Measurements from ENCODE around the gene MVP.

MVP gene

DNA sequence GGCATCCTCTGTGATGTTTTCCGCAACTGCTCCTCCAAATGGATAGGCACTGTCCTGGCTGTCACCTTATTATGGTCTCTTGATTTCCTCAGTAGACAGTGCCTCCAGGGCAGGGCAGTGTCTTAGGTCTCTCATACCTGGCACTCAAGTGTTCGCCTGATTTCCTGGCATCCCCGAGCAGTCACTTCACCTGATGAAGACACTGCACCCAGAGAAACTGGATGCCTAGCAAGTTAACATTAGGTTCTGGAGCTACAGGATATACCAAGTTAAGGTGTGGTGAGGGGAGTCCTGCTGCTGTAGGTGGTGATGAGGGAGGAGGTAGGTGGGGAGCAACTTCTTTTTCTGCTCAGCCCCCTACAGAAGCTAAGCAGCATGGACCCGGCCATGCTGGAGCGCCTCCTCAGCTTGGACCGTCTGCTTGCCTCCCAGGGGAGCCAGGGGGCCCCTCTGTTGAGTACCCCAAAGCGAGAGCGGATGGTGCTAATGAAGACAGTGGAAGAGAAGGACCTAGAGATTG is 17.8 kb upstream of the MVP start:
- H3K9ac ChIP-seq (ENCODE audit: low read length): no peak overlapping the region
- no peak overlapping the region for H3K4me2 ChIP-seq (ENCODE audit: low read length)
- H3K27ac ChIP-seq (ENCODE audit: low read length): no peak overlapping the region
- no peaks in the 10 kb centered on the region for H3K9me3 ChIP-seq (ENCODE audit: insufficient read depth, low read length)
- H3K4me3 ChIP-seq (ENCODE audit: low read length): no peak overlapping the region
- TF ChIP-seq, protein P1, sequence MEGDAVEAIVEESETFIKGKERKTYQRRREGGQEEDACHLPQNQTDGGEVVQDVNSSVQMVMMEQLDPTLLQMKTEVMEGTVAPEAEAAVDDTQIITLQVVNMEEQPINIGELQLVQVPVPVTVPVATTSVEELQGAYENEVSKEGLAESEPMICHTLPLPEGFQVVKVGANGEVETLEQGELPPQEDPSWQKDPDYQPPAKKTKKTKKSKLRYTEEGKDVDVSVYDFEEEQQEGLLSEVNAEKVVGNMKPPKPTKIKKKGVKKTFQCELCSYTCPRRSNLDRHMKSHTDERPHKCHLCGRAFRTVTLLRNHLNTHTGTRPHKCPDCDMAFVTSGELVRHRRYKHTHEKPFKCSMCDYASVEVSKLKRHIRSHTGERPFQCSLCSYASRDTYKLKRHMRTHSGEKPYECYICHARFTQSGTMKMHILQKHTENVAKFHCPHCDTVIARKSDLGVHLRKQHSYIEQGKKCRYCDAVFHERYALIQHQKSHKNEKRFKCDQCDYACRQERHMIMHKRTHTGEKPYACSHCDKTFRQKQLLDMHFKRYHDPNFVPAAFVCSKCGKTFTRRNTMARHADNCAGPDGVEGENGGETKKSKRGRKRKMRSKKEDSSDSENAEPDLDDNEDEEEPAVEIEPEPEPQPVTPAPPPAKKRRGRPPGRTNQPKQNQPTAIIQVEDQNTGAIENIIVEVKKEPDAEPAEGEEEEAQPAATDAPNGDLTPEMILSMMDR (IDR thresholded peaks at IDR 0.05; ENCODE audit: low read depth, low read length): no peak
- no peak for TF ChIP-seq EZH2phosphoT487 (IDR thresholded peaks at IDR 0.05; ENCODE audit: low read depth)
- H3K36me3 ChIP-seq (replicated peaks; ENCODE audit: low read depth, low read length): peaks cover 56% of the 10 kb centered on the region
- peaks cover 10% of the 10 kb centered on the region for H3K79me2 ChIP-seq (ENCODE audit: low read length)
- no peaks in the 10 kb centered on the region for H3K27me3 ChIP-seq (ENCODE audit: low read depth, low read length)
- no peak overlapping the region for H2AFZ ChIP-seq (ENCODE audit: low read depth, low read length)
- H3K4me1 ChIP-seq (ENCODE audit: low read length): peaks cover 22% of the 10 kb centered on the region
- no peaks in the 10 kb centered on the region for H4K20me1 ChIP-seq (ENCODE audit: insufficient read depth, low read length)

DNA sequence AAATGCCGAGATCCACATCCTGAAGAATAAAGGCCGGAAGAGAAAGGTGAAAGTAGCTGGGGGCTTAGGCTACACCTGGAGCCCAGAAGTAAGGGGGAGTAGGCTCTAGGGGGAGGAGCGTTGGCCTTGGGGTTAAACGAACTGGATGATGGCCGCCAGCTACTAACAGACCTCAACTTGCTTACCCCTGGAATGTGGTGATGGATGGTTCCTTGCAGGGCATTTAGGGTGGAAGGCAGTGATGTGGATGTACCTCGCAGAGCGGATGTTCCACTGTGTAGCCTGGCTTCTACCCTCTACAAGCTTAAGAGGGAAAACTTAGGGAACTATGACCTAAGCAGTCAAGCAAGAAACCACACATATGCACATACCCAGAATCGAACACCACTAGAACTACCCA is 16.2 kb upstream of the MVP start:
- Histone ChIP-seq H3K9ac (ENCODE audit: low read length) (0 out of 2 replicates have a peak overlapping the region, but pooled peaks have one; percentile 82), H3K9me3 (ENCODE audit: insufficient read depth, low read length) (no peaks in the 10 kb centered on the region), H3K27me3 (ENCODE audit: low read depth, low read length) (no peaks in the 10 kb centered on the region), H3K27ac (ENCODE audit: low read length) (peak overlapping the region; percentile 72), H3K4me1 (ENCODE audit: low read length) (peaks cover 37% of the 10 kb centered on the region), H2AFZ (ENCODE audit: low read depth, low read length) (no peak overlapping the region), H3K4me3 (ENCODE audit: low read length) (peak overlapping the region; percentile 81; the same call in 1 of the 2 replicates), H4K20me1 (ENCODE audit: insufficient read depth, low read length) (peaks cover 11% of the 10 kb centered on the region), H3K4me2 (ENCODE audit: low read length) (peak overlapping the region; percentile 71), H3K79me2 (ENCODE audit: low read length) (peaks cover 26% of the 10 kb centered on the region), H3K36me3 (replicated peaks; ENCODE audit: low read depth, low read length) (peaks cover 58% of the 10 kb centered on the region)
- TF ChIP-seq EZH2phosphoT487 (IDR thresholded peaks at IDR 0.05; ENCODE audit: low read depth): no peak
- TF ChIP-seq, protein P1 (IDR thresholded peaks at IDR 0.05; ENCODE audit: low read depth, low read length): no peak

DNA sequence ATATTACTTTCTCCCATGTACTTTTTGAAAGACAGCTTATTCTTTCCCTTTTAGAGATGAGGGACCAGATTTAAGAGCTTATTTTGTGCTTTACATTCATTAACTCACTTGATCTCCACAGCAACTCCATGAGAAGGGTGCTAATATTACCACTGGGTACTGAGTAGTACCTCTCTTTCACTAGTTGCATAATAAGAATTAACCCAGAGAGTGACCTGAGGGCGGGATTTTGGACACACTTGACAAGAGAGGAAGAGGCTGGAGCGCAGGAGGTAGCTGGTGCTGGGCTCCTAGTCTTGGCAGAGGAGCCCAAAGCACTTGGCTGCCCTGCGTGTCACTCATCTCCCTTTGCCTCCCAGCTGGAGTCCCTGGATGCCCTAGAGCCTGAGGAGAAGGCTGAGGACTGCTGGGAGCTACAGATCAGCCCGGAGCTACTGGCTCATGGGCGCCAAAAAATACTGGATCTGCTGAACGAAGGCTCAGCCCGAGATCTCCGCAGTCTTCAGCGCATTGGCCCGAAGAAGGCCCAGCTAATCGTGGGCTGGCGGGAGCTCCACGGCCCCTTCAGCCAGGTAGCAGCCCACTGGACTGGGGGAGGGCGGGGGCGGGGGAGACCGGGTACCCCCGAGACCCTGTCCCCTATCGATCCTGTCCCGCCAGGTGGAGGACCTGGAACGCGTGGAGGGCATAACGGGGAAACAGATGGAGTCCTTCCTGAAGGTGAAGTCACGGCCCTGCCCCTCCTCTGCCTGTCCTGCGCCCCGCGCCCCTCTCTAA is 15.6 kb upstream of the MVP start:
- peaks cover 43% of the 10 kb centered on the region for H3K4me1 ChIP-seq (ENCODE audit: low read length)
- H3K79me2 ChIP-seq (ENCODE audit: low read length): peaks cover 28% of the 10 kb centered on the region
- H3K9me3 ChIP-seq (ENCODE audit: insufficient read depth, low read length): no peaks in the 10 kb centered on the region
- H4K20me1 ChIP-seq (ENCODE audit: insufficient read depth, low read length): peaks cover 16% of the 10 kb centered on the region
- H3K4me2 ChIP-seq (ENCODE audit: low read length): peak overlapping the region; percentile 71
- H3K27me3 ChIP-seq (ENCODE audit: low read depth, low read length): no peaks in the 10 kb centered on the region
- H3K36me3 ChIP-seq (replicated peaks; ENCODE audit: low read depth, low read length): peaks cover 57% of the 10 kb centered on the region
- TF ChIP-seq, protein P1 (IDR thresholded peaks at IDR 0.05; ENCODE audit: low read depth, low read length): no peak
- no peak for TF ChIP-seq EZH2phosphoT487 (IDR thresholded peaks at IDR 0.05; ENCODE audit: low read depth)
- H3K27ac ChIP-seq (ENCODE audit: low read length): peak overlapping the region; percentile 72
- peak overlapping the region; percentile 82 for H3K9ac ChIP-seq (ENCODE audit: low read length)
- peak overlapping the region; percentile 81 for H3K4me3 ChIP-seq (ENCODE audit: low read length)
- H2AFZ ChIP-seq (ENCODE audit: low read depth, low read length): no peak overlapping the region

DNA sequence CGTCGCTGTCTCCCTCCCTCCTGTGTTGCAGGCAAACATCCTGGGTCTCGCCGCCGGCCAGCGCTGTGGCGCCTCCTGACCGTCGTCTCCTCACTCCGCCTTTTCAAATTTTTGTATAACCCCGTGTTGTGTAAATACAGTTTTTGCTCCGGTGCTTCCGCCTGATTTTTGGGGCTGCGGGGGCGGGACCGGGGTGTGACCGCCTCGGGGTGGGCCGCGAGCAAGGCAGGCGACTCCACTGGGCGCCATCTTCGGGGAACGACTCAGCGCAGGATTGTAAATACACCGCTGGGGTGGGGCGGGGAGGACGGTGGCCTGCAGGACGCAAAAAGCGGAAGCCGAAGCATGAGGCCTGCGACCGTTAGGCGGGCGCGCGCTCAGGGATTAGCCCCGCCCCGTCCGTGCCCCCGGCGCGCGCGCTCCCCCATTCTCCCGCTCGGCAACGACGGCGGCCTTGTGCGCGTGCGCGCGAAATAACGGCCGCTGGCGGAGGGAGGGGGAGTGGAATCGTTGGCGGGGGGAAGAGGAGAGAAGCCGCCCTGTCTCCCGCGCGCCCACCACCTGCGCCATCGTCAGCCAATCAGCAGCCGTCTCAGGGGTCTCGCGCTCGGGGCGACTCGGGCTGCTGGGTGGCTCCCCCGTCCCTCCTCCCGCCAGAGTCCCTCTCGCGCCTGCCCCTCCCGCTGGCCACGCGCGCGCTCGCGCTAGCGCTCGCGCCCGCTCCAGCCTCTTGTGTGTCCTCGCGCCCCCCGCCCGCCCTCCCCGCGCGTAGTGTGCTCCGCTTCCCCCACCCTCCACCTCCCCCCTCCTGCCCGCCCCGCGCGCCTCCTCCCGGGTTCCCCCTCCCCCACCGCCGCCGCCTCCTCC is 14.8 kb upstream of the MVP start:
- no peaks in the 10 kb centered on the region for H3K9me3 ChIP-seq (ENCODE audit: insufficient read depth, low read length)
- H3K79me2 ChIP-seq (ENCODE audit: low read length): peaks cover 28% of the 10 kb centered on the region
- H3K4me2 ChIP-seq (ENCODE audit: low read length): peak overlapping the region; percentile 71
- H3K36me3 ChIP-seq (replicated peaks; ENCODE audit: low read depth, low read length): peaks cover 61% of the 10 kb centered on the region
- no peak overlapping the region for H2AFZ ChIP-seq (ENCODE audit: low read depth, low read length)
- no peaks in the 10 kb centered on the region for H3K27me3 ChIP-seq (ENCODE audit: low read depth, low read length)
- H3K4me1 ChIP-seq (ENCODE audit: low read length): peaks cover 51% of the 10 kb centered on the region
- H4K20me1 ChIP-seq (ENCODE audit: insufficient read depth, low read length): peaks cover 20% of the 10 kb centered on the region
- H3K4me3 ChIP-seq (ENCODE audit: low read length): peak overlapping the region; percentile 81
- TF ChIP-seq, protein P1 (IDR thresholded peaks at IDR 0.05; ENCODE audit: low read depth, low read length): no peak
- no peak for TF ChIP-seq EZH2phosphoT487 (IDR thresholded peaks at IDR 0.05; ENCODE audit: low read depth)
- H3K27ac ChIP-seq (ENCODE audit: low read length): peak overlapping the region; percentile 72
- peak overlapping the region; percentile 82 for H3K9ac ChIP-seq (ENCODE audit: low read length)
